Hematopoietic multipotent progenitor cell treated with erythropoietin and hydrocortisone succinate and interleukin-3 and kit ligand, for 8 days (in vitro differentiated cells): ENCODE measurements around the gene SMOC2.

Source experiments
- DNase-seq: peaks from one replicate; pipeline ENCODE4 v3.0.0-alpha.2; 2015

The SMOC2 gene

DNA sequence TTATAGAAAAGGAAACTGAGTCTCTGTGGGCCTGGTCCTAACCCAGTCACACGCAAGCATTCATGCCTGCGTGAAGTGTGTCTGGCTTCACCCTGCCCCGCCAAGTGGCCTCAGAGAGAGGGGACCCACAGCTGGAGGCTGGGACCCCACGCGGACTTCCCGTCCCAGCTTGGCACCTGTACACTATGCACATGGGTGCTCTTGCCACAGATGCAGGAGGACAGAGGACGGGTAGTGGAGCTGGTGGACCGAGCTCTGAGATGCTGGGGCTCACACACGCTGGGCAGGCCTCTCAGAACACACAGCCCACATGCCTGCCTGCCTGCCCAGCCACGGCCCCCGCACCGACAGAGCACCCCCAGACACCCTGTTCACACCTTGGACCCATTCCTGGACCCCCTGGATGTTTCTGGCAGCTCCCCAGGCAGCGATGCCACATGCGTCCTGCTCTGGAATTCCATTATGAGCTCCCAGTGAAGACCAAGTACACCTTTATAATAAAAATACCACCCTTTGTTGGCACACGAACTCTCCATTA, 24.9 kb upstream of the SMOC2 start:
- no peak for DNase-seq

GRCh38 chr6:168416531-168416930, 24.5 kb upstream of the SMOC2 start:
- no peak for DNase-seq

GRCh38 chr6:168417191-168417590, 23.8 kb upstream of the SMOC2 start:
- DNase-seq = no peak

- DNase-seq = no peak
Measured at GRCh38 chr6:168417679-168418557, 23.1 kb upstream of the SMOC2 start.

GRCh38 chr6:168418711-168419121, 22.3 kb upstream of the SMOC2 start:
- no peak for DNase-seq

DNA sequence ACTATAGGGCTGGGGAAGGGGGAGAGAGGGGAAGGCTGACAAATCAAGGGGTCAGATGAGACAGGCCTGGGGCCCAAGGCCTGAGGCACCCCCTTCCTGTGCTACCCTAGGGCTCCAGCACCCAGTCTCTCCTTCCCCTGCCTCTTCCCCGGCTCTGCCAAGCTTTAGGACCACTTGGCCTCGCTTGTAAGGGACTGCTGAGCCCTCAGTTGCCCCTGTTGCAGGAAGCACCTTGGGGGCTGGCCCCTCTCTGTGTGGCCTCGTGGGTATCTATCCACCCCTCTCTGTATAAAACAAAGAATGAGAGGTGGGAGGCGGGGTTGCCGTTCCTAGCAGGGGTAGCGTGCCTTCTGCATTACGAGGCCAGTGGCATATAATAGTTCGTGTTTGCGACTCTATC, 21.4 kb upstream of the SMOC2 start:
- DNase-seq = no peak

GRCh38 chr6:168420084-168420483, 20.9 kb upstream of the SMOC2 start:
- DNase-seq = no peak

DNA sequence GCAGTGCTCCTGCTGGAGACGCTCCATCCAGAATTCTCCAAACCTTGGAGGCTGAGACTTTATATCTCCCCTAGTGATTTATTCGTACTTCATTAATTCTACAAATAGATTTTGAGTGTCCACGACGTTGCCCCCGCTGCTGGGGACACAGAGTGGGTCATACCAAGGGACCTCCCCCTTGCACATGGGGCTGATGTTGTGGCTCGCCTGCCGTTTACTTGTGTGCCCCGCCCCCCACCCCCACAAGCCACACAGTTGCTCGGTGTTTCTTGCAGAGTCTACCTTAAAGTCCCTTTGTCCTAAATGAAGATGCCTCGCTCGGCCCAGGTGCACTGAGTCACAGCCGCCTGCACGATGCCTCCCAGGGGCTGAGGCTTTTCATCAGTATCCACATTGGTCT, 20.3 kb upstream of the SMOC2 start:
- DNase-seq = no peak

- DNase-seq = no peak
Measured at GRCh38 chr6:168427184-168427583, 13.8 kb upstream of the SMOC2 start.

GRCh38 chr6:168428052-168428826, 12.7 kb upstream of the SMOC2 start:
- DNase-seq = no peak

GRCh38 chr6:168428863-168429262, 12.1 kb upstream of the SMOC2 start:
- DNase-seq = no peak

GRCh38 chr6:168432196-168432595, 8.8 kb upstream of the SMOC2 start:
- no peak for DNase-seq

DNA sequence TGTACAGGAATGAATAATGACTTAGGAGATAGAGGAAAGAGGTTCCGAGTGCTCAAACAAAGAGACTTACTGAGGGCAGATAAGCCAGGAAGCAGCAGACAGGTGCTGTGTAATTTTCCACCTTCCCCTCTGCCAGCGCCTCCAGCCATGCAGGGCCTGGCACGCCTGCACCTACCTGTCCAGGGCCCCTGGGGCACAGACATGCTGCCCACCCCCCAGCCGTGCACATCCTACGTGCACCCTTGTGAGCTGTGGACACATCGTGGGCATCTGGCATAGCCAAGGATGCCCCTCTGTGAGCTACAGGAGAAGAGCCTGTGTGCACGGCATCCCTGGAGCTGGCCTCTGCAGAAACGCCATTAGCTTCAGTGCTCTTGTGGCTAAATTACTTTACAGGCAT, 7.1 kb upstream of the SMOC2 start:
- DNase-seq = no peak

DNA sequence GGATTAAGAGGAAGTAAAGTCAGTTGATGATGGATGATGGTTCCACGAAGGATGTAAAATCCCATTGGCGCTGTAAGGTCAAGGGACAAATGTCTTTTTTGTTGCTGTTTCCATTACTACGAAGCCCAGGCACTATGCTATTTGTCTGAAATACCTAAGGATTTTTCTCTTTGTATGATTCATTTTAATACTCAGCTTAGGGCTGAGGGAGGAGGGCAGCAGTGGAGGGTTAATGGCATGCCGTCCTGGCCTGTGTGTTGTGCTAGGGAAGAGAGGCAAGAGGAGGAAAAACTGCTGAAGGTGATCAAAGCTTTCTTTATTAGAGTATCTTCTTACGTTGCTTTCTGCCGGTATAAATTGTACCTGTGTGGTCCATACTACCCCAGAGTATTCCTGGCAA, 6.5 kb upstream of the SMOC2 start:
- DNase-seq = no peak

DNA sequence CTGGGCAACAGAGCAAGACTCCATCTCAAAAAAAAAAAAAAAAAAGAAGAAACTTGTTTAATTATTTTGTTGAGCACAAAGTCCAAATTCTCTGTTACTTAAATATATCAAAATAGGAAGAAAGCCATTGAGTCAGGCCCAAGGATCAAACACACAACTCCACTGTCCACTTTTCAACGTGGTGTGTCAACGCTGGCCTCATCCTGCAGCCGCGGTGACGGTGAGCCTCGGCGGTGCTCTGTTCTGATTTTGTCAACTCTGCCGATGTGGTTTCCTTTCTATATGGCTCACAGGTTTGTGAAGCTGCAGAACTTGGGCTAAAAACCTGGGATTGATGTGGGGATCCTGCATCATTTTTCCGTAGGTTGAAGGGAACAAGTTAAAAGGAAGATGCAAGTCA, 3.2 kb upstream of the SMOC2 start:
- no peak for DNase-seq

GRCh38 chr6:168438783-168439520, 2.0 kb upstream of the SMOC2 start:
- DNase-seq = no peak

DNA sequence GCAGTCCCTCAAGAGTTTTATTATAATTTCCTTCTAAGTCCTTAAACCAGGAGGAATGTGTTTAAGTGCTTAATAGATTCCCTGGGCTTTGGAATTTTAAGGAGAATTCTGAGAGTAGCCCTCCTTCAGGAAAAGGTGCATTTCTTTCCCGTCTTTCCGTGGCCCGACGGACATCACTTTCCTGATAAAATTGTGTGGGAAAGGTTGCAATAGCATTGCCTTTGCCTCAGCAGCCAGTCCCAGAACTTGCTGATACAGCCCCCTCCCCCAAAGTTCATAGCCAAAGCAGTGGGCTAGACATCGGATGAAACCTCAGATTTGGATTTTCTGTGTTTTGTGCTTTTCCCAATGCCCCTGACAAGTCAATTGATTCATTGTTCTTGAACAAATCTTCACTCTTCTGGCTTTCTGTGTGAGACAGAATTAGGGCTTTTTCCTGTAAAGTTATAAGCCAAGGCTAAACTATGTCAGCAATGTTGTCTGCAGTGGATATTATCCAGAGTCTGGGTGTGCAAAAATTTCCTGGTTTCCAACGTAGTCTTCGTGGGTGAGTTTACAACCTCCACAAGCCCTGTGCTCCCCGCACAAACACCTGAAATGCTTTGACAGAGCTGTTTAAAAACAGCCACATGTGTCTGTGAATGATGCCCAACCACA, 1.1 kb upstream of the SMOC2 start:
- no peak for DNase-seq

DNA sequence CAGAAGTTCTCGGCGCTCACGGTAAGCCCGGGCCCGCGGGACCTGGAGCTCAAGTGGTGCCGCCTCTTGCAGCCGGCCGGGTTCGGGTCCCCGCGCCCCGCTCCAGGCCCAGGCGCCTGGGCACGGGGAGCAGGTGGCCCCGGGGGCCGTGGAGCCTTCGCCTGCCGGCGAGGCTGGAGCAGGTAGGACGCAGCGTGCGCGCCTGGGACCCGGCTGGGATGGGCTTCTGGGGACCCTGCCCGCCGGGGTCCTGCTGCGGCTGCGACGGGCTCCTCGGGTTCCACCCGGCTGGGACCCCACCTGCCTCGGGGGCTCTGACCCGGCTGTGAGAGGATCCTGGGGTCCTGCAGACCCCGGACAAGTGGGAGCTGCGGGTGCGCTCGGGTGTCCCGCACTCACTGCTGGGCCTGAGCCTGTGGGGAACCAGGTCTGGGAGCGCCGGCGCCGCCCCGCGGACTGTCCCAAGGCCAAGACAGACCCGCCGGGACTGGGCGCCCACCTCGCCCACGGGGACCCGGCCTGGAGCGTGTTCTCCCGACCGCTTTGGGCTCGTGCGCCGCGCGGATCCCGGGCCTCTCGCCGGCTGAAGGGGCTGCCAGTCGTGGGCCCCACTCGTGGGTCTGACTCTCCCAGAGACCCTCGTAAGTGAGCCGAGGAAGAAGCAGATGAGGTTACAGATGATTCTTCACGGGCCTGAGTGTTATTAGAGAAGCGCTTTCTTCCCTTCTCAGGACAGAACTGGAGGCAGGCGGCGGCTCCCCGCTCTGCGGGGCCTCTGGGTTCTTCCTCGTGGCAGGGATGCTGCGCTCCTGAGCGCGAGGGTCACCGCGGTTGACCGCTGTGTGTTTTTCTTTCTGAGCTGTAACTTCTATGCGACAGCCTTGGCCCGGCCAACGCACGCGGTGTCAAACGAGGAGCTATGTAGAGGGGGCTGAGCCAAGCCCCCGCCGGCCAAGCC, 729 bp downstream of the SMOC2 start:
- DNase-seq = no peak

DNA sequence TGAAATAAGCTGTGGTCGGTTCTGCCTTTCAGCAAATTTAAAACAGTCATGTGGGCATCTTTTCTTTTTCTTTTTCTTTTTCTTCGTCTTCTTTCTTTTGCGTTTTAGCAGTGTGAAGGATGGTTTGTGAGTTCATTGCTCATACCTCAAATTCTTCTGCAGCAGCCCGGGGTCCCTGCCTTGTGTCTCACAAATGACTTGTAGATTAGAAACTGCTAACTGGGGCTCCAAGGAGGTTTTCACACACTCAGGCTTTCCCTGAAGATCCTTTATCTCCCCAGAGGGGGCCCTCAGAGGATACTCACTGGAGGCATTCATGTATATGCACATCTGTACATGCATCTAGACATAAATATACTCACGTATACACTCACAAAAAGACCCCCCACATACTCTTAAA, 1.7 kb downstream of the SMOC2 start:
- DNase-seq = no peak

DNA sequence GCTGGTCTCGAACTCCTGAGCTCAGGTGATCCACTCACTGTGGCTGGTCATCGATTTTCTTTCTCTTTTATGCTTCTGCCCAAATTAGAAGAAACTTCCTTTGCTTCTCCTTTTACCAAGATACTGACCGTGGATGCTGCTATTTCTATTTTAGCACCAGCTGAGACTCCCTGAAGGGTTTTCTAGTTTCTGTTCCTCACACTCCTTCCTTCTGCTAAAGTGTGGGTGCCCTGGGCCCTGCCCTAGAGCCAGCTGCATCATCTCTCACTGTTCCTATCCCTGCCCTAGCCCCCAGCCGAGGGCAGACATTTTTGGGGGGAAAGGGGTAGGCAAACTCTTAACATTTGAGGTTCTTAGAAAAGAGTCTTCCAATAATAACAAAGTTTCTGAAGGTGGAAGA, 6.3 kb downstream of the SMOC2 start:
- no peak for DNase-seq

DNA sequence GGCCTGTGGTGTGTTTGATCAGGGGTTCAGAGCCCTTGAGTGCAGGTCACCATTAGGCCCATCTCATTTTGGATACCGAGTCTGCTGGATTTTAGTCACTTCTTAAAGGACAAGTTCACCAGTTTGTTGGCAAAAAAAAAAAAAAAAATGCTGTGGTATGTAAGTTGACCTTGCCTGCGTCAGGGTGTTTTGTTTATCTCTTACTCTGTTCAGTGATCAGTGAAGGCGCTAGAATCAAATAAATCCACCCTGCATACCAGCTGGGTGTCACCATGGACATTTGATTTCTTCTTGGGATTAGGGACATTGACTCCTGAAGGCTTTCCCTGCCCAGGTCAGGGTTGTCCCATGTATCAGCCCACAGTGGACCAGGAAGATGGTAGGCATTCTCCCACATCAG, 6.7 kb downstream of the SMOC2 start:
- DNase-seq = no peak
